Epithelial cell of prostate (primary cell): ENCODE results near the gene AGBL1.

Experiments used
- DNase-seq: peaks from one replicate; pipeline ENCODE4 v3.0.0-alpha.2; 2011; ENCODE audit warnings: low read depth, low spot score
- H3K27ac ChIP-seq: fragments of 450-650 bp; 2 replicates; pipeline ENCODE4 v1.5.1; 2017; ENCODE audit warnings: mild to moderate bottlenecking

Gene AGBL1

GRCh38 chr15:86377914-86378313 lies 298.2 kb downstream of the AGBL1 start:
- DNase-seq = no peak
- H3K27ac ChIP-seq = no peak overlapping the region

GRCh38 chr15:86382341-86382740 lies 302.7 kb downstream of the AGBL1 start:
- no peak for DNase-seq
- H3K27ac ChIP-seq = no peak overlapping the region

- H3K27ac ChIP-seq = no peak overlapping the region
- DNase-seq = no peak
Measured at GRCh38 chr15:86383611-86384010, 303.9 kb downstream of the AGBL1 start.

GRCh38 chr15:86384186-86384585 lies 304.5 kb downstream of the AGBL1 start:
- H3K27ac ChIP-seq = no peak overlapping the region
- DNase-seq = no peak

- H3K27ac ChIP-seq = no peak overlapping the region
- DNase-seq = no peak
Measured at GRCh38 chr15:86392296-86392695, 312.6 kb downstream of the AGBL1 start.

GRCh38 chr15:86392874-86393273 lies 313.2 kb downstream of the AGBL1 start:
- no peak overlapping the region for H3K27ac ChIP-seq
- DNase-seq = no peak

GRCh38 chr15:86394866-86395265 lies 315.2 kb downstream of the AGBL1 start:
- DNase-seq = no peak

GRCh38 chr15:86399041-86399954 lies 319.6 kb downstream of the AGBL1 start:
- no peak for DNase-seq
- no peak overlapping the region for H3K27ac ChIP-seq

More at GRCh38 chr15:86394866-86395265, 315.2 kb downstream of the AGBL1 start:
- H3K27ac ChIP-seq = no peak overlapping the region

- H3K27ac ChIP-seq = no peak overlapping the region
- no peak for DNase-seq
Measured at GRCh38 chr15:86403221-86403620, 323.6 kb downstream of the AGBL1 start.

- H3K27ac ChIP-seq = no peak overlapping the region
- no peak for DNase-seq
Measured at GRCh38 chr15:86403914-86404583, 324.4 kb downstream of the AGBL1 start.

GRCh38 chr15:86408261-86408660 lies 328.6 kb downstream of the AGBL1 start:
- DNase-seq = no peak
- H3K27ac ChIP-seq = no peak overlapping the region

- no peak for DNase-seq
Measured at GRCh38 chr15:86411916-86412315, 332.2 kb downstream of the AGBL1 start.

GRCh38 chr15:86413191-86413590 lies 333.5 kb downstream of the AGBL1 start:
- no peak overlapping the region for H3K27ac ChIP-seq
- DNase-seq = no peak

More at GRCh38 chr15:86411916-86412315, 332.2 kb downstream of the AGBL1 start:
- H3K27ac ChIP-seq = no peak overlapping the region

GRCh38 chr15:86425746-86426145 lies 346.1 kb downstream of the AGBL1 start:
- no peak overlapping the region for H3K27ac ChIP-seq
- DNase-seq = no peak

GRCh38 chr15:86432861-86433260 lies 353.2 kb downstream of the AGBL1 start:
- DNase-seq = no peak
- H3K27ac ChIP-seq = no peak overlapping the region

- H3K27ac ChIP-seq = no peak overlapping the region
- DNase-seq = no peak
Measured at GRCh38 chr15:86433983-86434382, 354.3 kb downstream of the AGBL1 start.

GRCh38 chr15:86439614-86440013 lies 359.9 kb downstream of the AGBL1 start:
- no peak for DNase-seq
- H3K27ac ChIP-seq = no peak overlapping the region

GRCh38 chr15:86444527-86444926 lies 364.9 kb downstream of the AGBL1 start:
- DNase-seq = no peak

GRCh38 chr15:86445579-86446252 lies 366.0 kb downstream of the AGBL1 start:
- no peak overlapping the region for H3K27ac ChIP-seq
- no peak for DNase-seq

More at GRCh38 chr15:86444527-86444926, 364.9 kb downstream of the AGBL1 start:
- no peak overlapping the region for H3K27ac ChIP-seq

GRCh38 chr15:86446253-86446640 lies 366.6 kb downstream of the AGBL1 start:
- no peak for DNase-seq
- no peak overlapping the region for H3K27ac ChIP-seq
